Loucy (cell line): ENCODE measurements around the gene PDGFD.

Experiments used
- CTCF ChIP-seq: fragments of 200-600 bp; sonication (generic); conservative IDR thresholded peaks from 2 replicates; pipeline ENCODE4 v1.5.1; 2014; ENCODE audit warnings: mild to moderate bottlenecking, antibody characterized with exemption, low read length
- EZH2phosphoT487 ChIP-seq: fragments of 200-600 bp; IDR thresholded peaks from 2 replicates; pipeline ENCODE4 v1.6.1; 2018; ENCODE audit warnings: antibody characterized with exemption, mild to moderate bottlenecking, moderate library complexity, borderline replicate concordance

GRCh38 chr11:103894034-103894433 is 269.9 kb downstream of the PDGFD start:
- TF ChIP-seq CTCF: no peak
- no peak for TF ChIP-seq EZH2phosphoT487
